GM12874 (cell line): ENCODE results near the gene IFNAR1.

Source experiments
- CTCF ChIP-seq: IDR thresholded peaks from 2 replicates; pipeline ENCODE4 v1.5.1; 2011; ENCODE audit warnings: low read depth, mild to moderate bottlenecking, control low read depth, low read length, moderate library complexity; ENCODE audit not compliant: insufficient read depth

The IFNAR1 gene

GRCh38 chr21:33324291-33325221 is at the start of gene IFNAR1:
IFNAR1 (plus strand) TSS chr21:33324970; CDS start chr21:33325056, 86 bp downstream.
- TF ChIP-seq CTCF: no peak

GRCh38 chr21:33278721-33279120 is 46.0 kb upstream of the IFNAR1 start:
- no peak for TF ChIP-seq CTCF

- TF ChIP-seq CTCF: no peak
Observed at GRCh38 chr21:33279330-33279820, 45.4 kb upstream of the IFNAR1 start.

- no peak for TF ChIP-seq CTCF
Observed at GRCh38 chr21:33281096-33281652, 43.6 kb upstream of the IFNAR1 start.

GRCh38 chr21:33283203-33283602 is 41.6 kb upstream of the IFNAR1 start:
- TF ChIP-seq CTCF: no peak

- TF ChIP-seq CTCF: no peak
Observed at GRCh38 chr21:33286076-33286475, 38.7 kb upstream of the IFNAR1 start.

- no peak for TF ChIP-seq CTCF
Observed at GRCh38 chr21:33286600-33287456, 37.9 kb upstream of the IFNAR1 start.
